ENCODE measurements around the gene RAB25. TPM values are rescaled to one million over a fixed set of nuclear protein-coding genes. Genes with fewer than 3 reads are reported as not detected.

The RAB25 gene
- total and polyA plus RNA-seq, 4 donors, result 0.39 to 1.2 (median 1.1) TPM; not detected in 1

Other genes starting within 250 kb of the RAB25 start
- gene GON4L, start 203.9 kb upstream of the RAB25 start, total RNA-seq, result 10 to 100 TPM; 44.8 to 51.1 TPM
- 10 to 100 TPM; 42.2 to 56.7 TPM for gene GON4L, start 203.9 kb upstream of the RAB25 start, polyA plus RNA-seq (ENCODE audit: insufficient read length in 2 of 2)
- 100 to 1,000 TPM; 118 to 384 TPM for gene SYT11, start 201.6 kb upstream of the RAB25 start, total RNA-seq
- gene SYT11, start 201.6 kb upstream of the RAB25 start, polyA plus RNA-seq (ENCODE audit: insufficient read length in 2 of 2), result 100 to 1,000 TPM; 266 to 310 TPM
- 10 to 100 TPM; 42.9 to 47.6 TPM for gene RIT1, start 149.8 kb upstream of the RAB25 start, total RNA-seq
- gene RIT1, start 149.8 kb upstream of the RAB25 start, polyA plus RNA-seq (ENCODE audit: insufficient read length in 2 of 2), result 10 to 100 TPM; 34.0 to 44.3 TPM
- gene KHDC4, start 126.7 kb upstream of the RAB25 start, total RNA-seq, result 10 to 100 TPM; 31.5 to 40.1 TPM
- 10 to 100 TPM; 42.3 to 53.5 TPM for gene KHDC4, start 126.7 kb upstream of the RAB25 start, polyA plus RNA-seq (ENCODE audit: insufficient read length in 2 of 2)
- gene RXFP4, start 119.5 kb upstream of the RAB25 start, total RNA-seq, result not detected
- gene RXFP4, start 119.5 kb upstream of the RAB25 start, polyA plus RNA-seq (ENCODE audit: insufficient read length in 2 of 2), result not detected
- gene ARHGEF2, start 82.6 kb upstream of the RAB25 start, total RNA-seq, result 10 to 100 TPM; 62.1 to 64.6 TPM
- 10 to 100 TPM; 85.1 to 95.5 TPM for gene ARHGEF2, start 82.6 kb upstream of the RAB25 start, polyA plus RNA-seq (ENCODE audit: insufficient read length in 2 of 2)
- gene SSR2, start 40.2 kb upstream of the RAB25 start, total RNA-seq, result 100 to 1,000 TPM; 187 to 313 TPM
- gene SSR2, start 40.2 kb upstream of the RAB25 start, polyA plus RNA-seq (ENCODE audit: insufficient read length in 2 of 2), result 100 to 1,000 TPM; 186 to 225 TPM
- 10 to 100 TPM; 20.5 to 27.1 TPM for gene UBQLN4, start 7.4 kb upstream of the RAB25 start, total RNA-seq
- 10 to 100 TPM; 75.4 to 76.2 TPM for gene UBQLN4, start 7.4 kb upstream of the RAB25 start, polyA plus RNA-seq (ENCODE audit: insufficient read length in 2 of 2)
- gene LAMTOR2, start 6.4 kb upstream of the RAB25 start, total RNA-seq, result 10 to 100 TPM; 34.9 to 76.8 TPM
- gene LAMTOR2, start 6.4 kb upstream of the RAB25 start, polyA plus RNA-seq (ENCODE audit: insufficient read length in 2 of 2), result 10 to 100 TPM; 72.0 to 75.3 TPM
- gene MEX3A, start 21.3 kb downstream of the RAB25 start, total RNA-seq, result 10 to 100 TPM in 1 of 2 donors, 1 to 10 TPM in 1; 5.8 to 12.3 TPM
- 10 to 100 TPM; 35.1 to 39.3 TPM for gene MEX3A, start 21.3 kb downstream of the RAB25 start, polyA plus RNA-seq (ENCODE audit: insufficient read length in 2 of 2)
- 100 to 1,000 TPM in 1 of 2 donors, 10 to 100 TPM in 1; 78.4 to 138 TPM for gene LMNA, start 53.6 kb downstream of the RAB25 start, total RNA-seq
- gene LMNA, start 53.6 kb downstream of the RAB25 start, polyA plus RNA-seq (ENCODE audit: insufficient read length in 2 of 2), result 10 to 100 TPM; 52.1 to 93.3 TPM
- 10 to 100 TPM in 1 of 2 donors, 1 to 10 TPM in 1; 8.2 to 15.9 TPM for gene SEMA4A, start 92.4 kb downstream of the RAB25 start, total RNA-seq
- gene SEMA4A, start 92.4 kb downstream of the RAB25 start, polyA plus RNA-seq (ENCODE audit: insufficient read length in 2 of 2), result 10 to 100 TPM; 32.2 to 42.0 TPM
- gene SLC25A44, start 132.9 kb downstream of the RAB25 start, total RNA-seq, result 10 to 100 TPM; 15.1 to 19.7 TPM
- 10 to 100 TPM; 40.6 to 43.0 TPM for gene SLC25A44, start 132.9 kb downstream of the RAB25 start, polyA plus RNA-seq (ENCODE audit: insufficient read length in 2 of 2)
- 10 to 100 TPM; 32.6 to 70.6 TPM for gene PMF1, start 151.8 kb downstream of the RAB25 start, total RNA-seq
- gene PMF1, start 151.8 kb downstream of the RAB25 start, polyA plus RNA-seq (ENCODE audit: insufficient read length in 2 of 2), result 10 to 100 TPM; 54.9 to 64.8 TPM
- 1 to 10 TPM; 1.5 to 1.9 TPM for gene BGLAP, start 181.0 kb downstream of the RAB25 start, total RNA-seq
- gene BGLAP, start 181.0 kb downstream of the RAB25 start, polyA plus RNA-seq (ENCODE audit: insufficient read length in 2 of 2), result 1 to 10 TPM; 2.3 to 5.6 TPM
- 10 to 100 TPM; 42.6 to 43.1 TPM for gene PAQR6, start 186.9 kb downstream of the RAB25 start, total RNA-seq
- gene PAQR6, start 186.9 kb downstream of the RAB25 start, polyA plus RNA-seq (ENCODE audit: insufficient read length in 2 of 2), result 100 to 1,000 TPM; 191 to 206 TPM
- 10 to 100 TPM; 37.2 to 50.9 TPM for gene SMG5, start 221.7 kb downstream of the RAB25 start, total RNA-seq
- 10 to 100 TPM; 71.5 to 79.8 TPM for gene SMG5, start 221.7 kb downstream of the RAB25 start, polyA plus RNA-seq (ENCODE audit: insufficient read length in 2 of 2)
- gene TMEM79, start 223.2 kb downstream of the RAB25 start, total RNA-seq, result 1 to 10 TPM; 1.6 to 2.6 TPM
- 1 to 10 TPM; 4.9 to 6.8 TPM for gene TMEM79, start 223.2 kb downstream of the RAB25 start, polyA plus RNA-seq (ENCODE audit: insufficient read length in 2 of 2)
- gene GLMP, start 234.5 kb downstream of the RAB25 start, total RNA-seq, result 10 to 100 TPM; 16.9 to 54.1 TPM
- 10 to 100 TPM; 22.9 to 28.9 TPM for gene GLMP, start 234.5 kb downstream of the RAB25 start, polyA plus RNA-seq (ENCODE audit: insufficient read length in 2 of 2)
- under 1 TPM in 1 of 2 donors, not detected in 1; 0.50 TPM for gene VHLL, start 238.1 kb downstream of the RAB25 start, total RNA-seq
- gene VHLL, start 238.1 kb downstream of the RAB25 start, polyA plus RNA-seq (ENCODE audit: insufficient read length in 2 of 2), result under 1 TPM; 0.32 to 0.38 TPM

Data from spinal cord (tissue), 4 donors.